GM11168 (cell line): ENCODE measurements around the gene KCNK16.

Source experiments
- in situ Hi-C: fragments of 300-500 bp; cut with MboI; formaldehyde crosslinking; loops from one replicate; pipeline ENCODE4 v1.12.0; 2022; ENCODE audit warnings: low sequenced_read_pairs; ENCODE audit not compliant: unreplicated experiment

Gene KCNK16

GRCh38 chr6:39343396-39343870 is 20.9 kb upstream of the KCNK16 start:
- in situ Hi-C loops: loop anchor here (10.0 kb wide), 1 partner anchor 971 kb away; no protein-coding TSS in a partner anchor

- in situ Hi-C loops: loop anchor here (10.0 kb wide), 1 partner anchor 972 kb away; no protein-coding TSS in a partner anchor
These were observed 20.3 kb upstream of the KCNK16 start for GRCh38 chr6:39342692-39343395.

- in situ Hi-C loops: loop anchor here (10.0 kb wide), 1 partner anchor 973 kb away; no protein-coding TSS in a partner anchor
These were observed 19.4 kb upstream of the KCNK16 start for GRCh38 chr6:39341937-39342336.

- in situ Hi-C loops: loop anchor here (10.0 kb wide), 1 partner anchor 973 kb away; no protein-coding TSS in a partner anchor
These were observed 18.9 kb upstream of the KCNK16 start for GRCh38 chr6:39341352-39341751.

- in situ Hi-C loops: loop anchor here (10.0 kb wide), 1 partner anchor 975 kb away; no protein-coding TSS in a partner anchor
These were observed 17.5 kb upstream of the KCNK16 start for GRCh38 chr6:39339868-39340550.

- in situ Hi-C loops: no loop called here
These were observed 16.8 kb upstream of the KCNK16 start for GRCh38 chr6:39339096-39339867.

GRCh38 chr6:39338397-39338796 is 15.9 kb upstream of the KCNK16 start:
- in situ Hi-C loops: no loop called here

- in situ Hi-C loops: no loop called here
These were observed 13.5 kb upstream of the KCNK16 start for GRCh38 chr6:39335780-39336545.

GRCh38 chr6:39333644-39334438 is 11.3 kb upstream of the KCNK16 start:
- in situ Hi-C loops: no loop called here

GRCh38 chr6:39330476-39330875 is 8.0 kb upstream of the KCNK16 start:
- in situ Hi-C loops: no loop called here

GRCh38 chr6:39330057-39330456 is 7.6 kb upstream of the KCNK16 start:
- in situ Hi-C loops: no loop called here

- in situ Hi-C loops: no loop called here
These were observed 5.6 kb upstream of the KCNK16 start for GRCh38 chr6:39328066-39328465.

- in situ Hi-C loops: no loop called here
These were observed 5.0 kb upstream of the KCNK16 start for GRCh38 chr6:39327507-39327906.

GRCh38 chr6:39321761-39322160 is 741 bp downstream of the KCNK16 start:
- in situ Hi-C loops: no loop called here

- in situ Hi-C loops: no loop called here
These were observed 2.0 kb downstream of the KCNK16 start for GRCh38 chr6:39320363-39320984.

- in situ Hi-C loops: no loop called here
These were observed 2.7 kb downstream of the KCNK16 start for GRCh38 chr6:39319621-39320362.

- in situ Hi-C loops: no loop called here
These were observed 5.2 kb downstream of the KCNK16 start for GRCh38 chr6:39317256-39317655.

- in situ Hi-C loops: no loop called here
These were observed 8.2 kb downstream of the KCNK16 start, which contains the start of gene KCNK17 for GRCh38 chr6:39314273-39314795. Gene KCNK17, minus strand, starts transcription at chr6:39314419. Its CDS starts 99 bp downstream, at chr6:39314320.
